ENCODE data around the gene CACNB3. TPM values are rescaled to one million over a fixed set of nuclear protein-coding genes. Genes with fewer than 3 reads are reported as not detected.

CACNB3 gene
- total and polyA plus RNA-seq, 4 donors, result 0.92 to 1.9 (median 1.2) TPM

GRCh38 chr12:48780381-48781025 lies 37.8 kb upstream of the CACNB3 start:
- no peak for DNase-seq (ENCODE audit: low spot score)
- Histone ChIP-seq H3K4me3 (ENCODE audit: low read depth in 1 of 3, low read length in 3 of 3) (no peak overlapping the region), H3K27ac (ENCODE audit: low read depth in 1 of 2, low read length in 2 of 2) (no peak overlapping the region), H3K36me3 (ENCODE audit: control insufficient read depth in 4 of 4, insufficient read depth in 3 of 4, low read depth in 1 of 4, low read length in 3 of 4) (peaks cover 0 to 11% (median 4%) of the 10 kb centered on the region in 4 donors), H3K27me3 (ENCODE audit: control insufficient read depth in 4 of 4, insufficient read depth in 4 of 4, low read length in 3 of 4) (no peaks in the 10 kb centered on the region), H3K9me3 (ENCODE audit: control insufficient read depth in 4 of 4, low read length in 3 of 4) (no peaks in the 10 kb centered on the region), H3K9ac (ENCODE audit: low read depth in 1 of 2, low read length in 2 of 2) (no peak overlapping the region), H3K4me1 (ENCODE audit: control insufficient read depth in 4 of 4, insufficient read depth in 4 of 4, low read length in 3 of 4) (no peaks in the 10 kb centered on the region)
- TF ChIP-seq JUND (IDR thresholded peaks at IDR 0.05), result no peak
- TF ChIP-seq CTCF (IDR thresholded peaks at IDR 0.05; ENCODE audit: low read depth, low read length, missing input control), result no peak
- TF ChIP-seq EGR1 (IDR thresholded peaks at IDR 0.05; ENCODE audit: low read depth in 2 of 2), result no peak
- TF ChIP-seq SP1 (IDR thresholded peaks at IDR 0.05), result no peak
- TF ChIP-seq MAX (IDR thresholded peaks at IDR 0.05), result no peak
- TF ChIP-seq RXRA (IDR thresholded peaks at IDR 0.05), result no peak
- no peak for TF ChIP-seq RAD21 (IDR thresholded peaks at IDR 0.05)
- no peak for TF ChIP-seq HNF4G (IDR thresholded peaks at IDR 0.05)
- TF ChIP-seq FOXA1 (IDR thresholded peaks at IDR 0.05), result no peak
- TF ChIP-seq NR2F2 (IDR thresholded peaks at IDR 0.05), result no peak
- TF ChIP-seq GABPA (IDR thresholded peaks at IDR 0.05 in 1 of 2, conservative IDR thresholded peaks at IDR 0.05 in 1 of 2), result no peak
- 84% methylated on average over 11 of the region's 11 CpGs for WGBS

DNA sequence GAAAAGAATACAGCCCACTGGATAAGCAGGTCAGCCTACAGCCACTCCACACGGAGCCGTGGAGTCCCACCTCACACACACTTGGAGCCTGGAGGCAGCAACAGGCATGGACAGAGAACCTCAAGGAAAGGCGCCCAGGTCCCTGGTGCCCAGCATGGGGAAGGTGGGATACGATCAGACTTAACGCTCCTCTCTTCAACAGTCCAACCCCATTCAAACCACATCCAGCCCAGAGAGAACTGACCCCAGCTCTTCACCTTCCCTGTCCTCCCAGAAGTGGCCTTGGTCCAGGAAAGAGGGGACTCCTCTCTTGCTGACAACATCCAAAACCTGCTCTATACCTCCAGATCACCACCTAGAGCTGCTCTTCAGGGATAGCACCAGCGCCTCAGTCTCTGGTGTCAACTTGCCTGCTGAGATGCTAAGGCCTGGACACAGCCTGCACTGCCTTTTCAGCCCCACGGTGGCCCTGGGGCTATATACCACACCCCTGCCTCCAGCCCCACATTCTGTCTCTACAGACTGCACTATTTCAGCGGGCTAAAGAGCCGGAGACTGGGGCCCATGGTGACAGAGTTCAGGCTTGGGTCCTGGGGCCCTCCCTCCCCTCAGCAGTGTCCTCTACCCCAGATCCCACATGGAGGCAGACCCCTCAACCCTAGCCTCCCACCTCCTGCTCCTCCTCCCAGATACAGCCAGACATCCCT lies 36.4 kb upstream of the CACNB3 start:
- Histone ChIP-seq H3K36me3 (ENCODE audit: control insufficient read depth in 4 of 4, insufficient read depth in 3 of 4, low read depth in 1 of 4, low read length in 3 of 4) (peaks cover 0 to 7% (median 2%) of the 10 kb centered on the region in 4 donors), H3K27ac (ENCODE audit: low read depth in 1 of 2, low read length in 2 of 2) (no peak overlapping the region), H3K4me1 (ENCODE audit: control insufficient read depth in 4 of 4, insufficient read depth in 4 of 4, low read length in 3 of 4) (no peaks in the 10 kb centered on the region), H3K4me3 (ENCODE audit: low read depth in 1 of 3, low read length in 3 of 3) (no peak overlapping the region), H3K9me3 (ENCODE audit: control insufficient read depth in 4 of 4, low read length in 3 of 4) (no peaks in the 10 kb centered on the region), H3K27me3 (ENCODE audit: control insufficient read depth in 4 of 4, insufficient read depth in 4 of 4, low read length in 3 of 4) (no peaks in the 10 kb centered on the region), H3K9ac (ENCODE audit: low read depth in 1 of 2, low read length in 2 of 2) (no peak overlapping the region)
- DNase-seq (ENCODE audit: low spot score), result no peak
- 90% methylated on average over 9 of the region's 9 CpGs for WGBS
- no peak for TF ChIP-seq TAF1 (conservative IDR thresholded peaks at IDR 0.05)
- TF ChIP-seq GABPA (IDR thresholded peaks at IDR 0.05 in 1 of 2, conservative IDR thresholded peaks at IDR 0.05 in 1 of 2), result no peak
- TF ChIP-seq FOXA2 (IDR thresholded peaks at IDR 0.05), result no peak
- TF ChIP-seq EGR1 (IDR thresholded peaks at IDR 0.05; ENCODE audit: low read depth in 2 of 2), result no peak
- TF ChIP-seq FOXA1 (IDR thresholded peaks at IDR 0.05), result no peak
- no peak for TF ChIP-seq ZBTB33 (IDR thresholded peaks at IDR 0.05)
- TF ChIP-seq JUND (IDR thresholded peaks at IDR 0.05), result no peak
- TF ChIP-seq REST (IDR thresholded peaks at IDR 0.05), result no peak
- no peak for TF ChIP-seq HNF4A (conservative IDR thresholded peaks at IDR 0.05)

Measured in liver (tissue), 9 donors.